AG09309 (cell line): ENCODE measurements around the gene MGME1.
A peak's percentile ranks its signal among the peaks of the same experiment; 100 is the strongest.

ENCODE experiments used
- DNase-seq: peaks from one replicate; pipeline ENCODE4 v3.0.0-alpha.2; 2010; ENCODE audit warnings: low read depth
- H3K4me3 ChIP-seq: 2 replicates; pipeline ENCODE4 v1.5.1; 2011; ENCODE audit warnings: mild to moderate bottlenecking, low read depth, low read length, moderate library complexity; ENCODE audit not compliant: control insufficient read depth
- TF ChIP-seq, protein P1 (sequence below): IDR thresholded peaks from 2 replicates; pipeline ENCODE4 v1.5.1; 2011; ENCODE audit warnings: mild to moderate bottlenecking, low read depth, low read length, inconsistent platforms; ENCODE audit not compliant: insufficient read depth, control insufficient read depth; ENCODE audit errors: missing control alignments

The MGME1 gene

DNA sequence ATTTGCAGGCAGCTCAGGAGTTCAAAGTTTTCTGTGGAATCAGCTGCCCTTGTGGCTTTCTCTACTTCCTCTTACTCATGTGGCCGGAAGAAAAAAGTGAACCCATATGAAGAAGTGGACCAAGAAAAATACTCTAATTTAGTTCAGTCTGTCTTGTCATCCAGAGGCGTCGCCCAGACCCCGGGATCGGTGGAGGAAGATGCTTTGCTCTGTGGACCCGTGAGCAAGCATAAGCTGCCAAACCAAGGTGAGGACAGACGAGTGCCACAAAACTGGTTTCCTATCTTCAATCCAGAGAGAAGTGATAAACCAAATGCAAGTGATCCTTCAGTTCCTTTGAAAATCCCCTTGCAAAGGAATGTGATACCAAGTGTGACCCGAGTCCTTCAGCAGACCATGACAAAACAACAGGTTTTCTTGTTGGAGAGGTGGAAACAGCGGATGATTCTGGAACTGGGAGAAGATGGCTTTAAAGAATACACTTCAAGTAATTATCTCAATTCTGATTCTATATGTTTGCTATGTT lies 1.1 kb downstream of the MGME1 start:
- TF ChIP-seq, protein P1, sequence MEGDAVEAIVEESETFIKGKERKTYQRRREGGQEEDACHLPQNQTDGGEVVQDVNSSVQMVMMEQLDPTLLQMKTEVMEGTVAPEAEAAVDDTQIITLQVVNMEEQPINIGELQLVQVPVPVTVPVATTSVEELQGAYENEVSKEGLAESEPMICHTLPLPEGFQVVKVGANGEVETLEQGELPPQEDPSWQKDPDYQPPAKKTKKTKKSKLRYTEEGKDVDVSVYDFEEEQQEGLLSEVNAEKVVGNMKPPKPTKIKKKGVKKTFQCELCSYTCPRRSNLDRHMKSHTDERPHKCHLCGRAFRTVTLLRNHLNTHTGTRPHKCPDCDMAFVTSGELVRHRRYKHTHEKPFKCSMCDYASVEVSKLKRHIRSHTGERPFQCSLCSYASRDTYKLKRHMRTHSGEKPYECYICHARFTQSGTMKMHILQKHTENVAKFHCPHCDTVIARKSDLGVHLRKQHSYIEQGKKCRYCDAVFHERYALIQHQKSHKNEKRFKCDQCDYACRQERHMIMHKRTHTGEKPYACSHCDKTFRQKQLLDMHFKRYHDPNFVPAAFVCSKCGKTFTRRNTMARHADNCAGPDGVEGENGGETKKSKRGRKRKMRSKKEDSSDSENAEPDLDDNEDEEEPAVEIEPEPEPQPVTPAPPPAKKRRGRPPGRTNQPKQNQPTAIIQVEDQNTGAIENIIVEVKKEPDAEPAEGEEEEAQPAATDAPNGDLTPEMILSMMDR = no peak
- peak overlapping the region; percentile 92 for H3K4me3 ChIP-seq
- no peak for DNase-seq

DNA sequence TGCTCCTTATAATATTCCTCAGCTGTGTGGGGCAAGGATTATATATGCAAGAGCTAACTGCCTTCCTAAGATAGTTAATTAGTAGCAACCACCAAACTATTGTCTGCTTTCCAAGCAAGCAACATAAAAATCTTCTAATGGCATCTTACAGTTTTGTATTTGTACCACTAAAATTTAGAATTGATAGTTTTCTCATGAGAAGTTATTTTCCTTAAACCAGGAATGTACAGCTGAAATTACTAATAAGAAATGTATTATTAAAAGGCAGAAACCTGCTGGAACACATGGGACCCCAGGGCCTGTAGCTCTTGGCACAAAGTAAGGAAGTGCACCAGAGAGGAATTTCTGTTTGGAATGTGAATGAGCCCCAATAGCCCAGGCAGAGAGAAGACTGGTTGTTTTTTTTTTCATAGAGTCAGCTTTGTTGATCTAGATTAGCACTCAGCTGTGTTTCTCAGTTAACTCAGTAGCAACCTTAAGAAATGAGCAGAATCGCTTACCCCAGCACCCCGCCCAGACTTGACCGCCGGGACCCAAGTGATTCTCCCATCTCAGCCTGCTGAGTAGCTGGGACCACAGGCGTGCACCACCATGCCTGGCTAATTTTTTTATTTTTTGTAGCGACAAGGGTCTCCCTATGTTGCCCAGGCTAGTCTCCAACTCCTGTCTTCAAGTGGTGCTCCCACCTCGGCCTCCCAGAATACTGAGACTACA lies 2.6 kb downstream of the MGME1 start:
- TF ChIP-seq, protein P1 = no peak
- H3K4me3 ChIP-seq = peak overlapping the region; percentile 23
- no peak for DNase-seq

DNA sequence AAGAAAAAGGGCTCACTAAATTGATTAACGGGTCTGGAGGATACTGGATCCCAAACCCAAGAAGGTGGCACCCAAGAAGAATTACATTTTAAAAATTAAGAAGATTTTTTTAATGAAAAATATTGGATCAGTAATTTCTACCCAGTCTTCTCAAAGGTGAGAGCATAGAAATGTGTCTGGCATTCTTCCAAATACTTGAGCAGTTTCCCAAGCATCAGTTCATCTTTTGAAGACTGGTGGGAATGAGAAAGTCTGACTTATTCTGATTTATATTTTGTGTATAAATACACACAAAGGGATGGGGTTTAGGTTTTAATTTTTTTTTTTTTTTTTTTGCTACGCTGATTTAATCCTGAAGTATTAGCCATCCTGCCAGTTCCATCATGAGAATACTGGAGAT lies 3.3 kb downstream of the MGME1 start:
- H3K4me3 ChIP-seq = no peak overlapping the region
- DNase-seq = no peak
- TF ChIP-seq, protein P1 = no peak

DNA sequence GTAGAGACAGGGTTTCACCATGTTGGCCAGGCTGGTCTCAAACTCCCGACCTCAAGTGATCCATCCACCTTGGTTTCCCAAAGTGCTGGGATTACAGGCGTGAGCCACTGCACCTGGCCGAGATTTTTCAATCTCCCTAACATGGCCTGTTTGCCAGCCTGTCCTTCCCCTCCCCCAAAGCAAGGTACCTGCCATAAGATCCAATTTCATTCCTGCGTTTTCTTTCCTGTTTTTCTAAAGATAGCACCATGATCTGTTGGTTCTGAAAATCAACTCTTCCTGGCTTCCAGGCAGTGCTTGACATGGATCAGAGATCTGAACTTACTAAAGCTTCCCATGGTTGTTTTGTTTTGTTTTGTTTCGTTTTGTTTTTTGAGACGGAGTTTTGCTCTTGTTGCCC lies 7.5 kb downstream of the MGME1 start:
- DNase-seq = no peak
- TF ChIP-seq, protein P1 = no peak
- H3K4me3 ChIP-seq = no peak overlapping the region

DNA sequence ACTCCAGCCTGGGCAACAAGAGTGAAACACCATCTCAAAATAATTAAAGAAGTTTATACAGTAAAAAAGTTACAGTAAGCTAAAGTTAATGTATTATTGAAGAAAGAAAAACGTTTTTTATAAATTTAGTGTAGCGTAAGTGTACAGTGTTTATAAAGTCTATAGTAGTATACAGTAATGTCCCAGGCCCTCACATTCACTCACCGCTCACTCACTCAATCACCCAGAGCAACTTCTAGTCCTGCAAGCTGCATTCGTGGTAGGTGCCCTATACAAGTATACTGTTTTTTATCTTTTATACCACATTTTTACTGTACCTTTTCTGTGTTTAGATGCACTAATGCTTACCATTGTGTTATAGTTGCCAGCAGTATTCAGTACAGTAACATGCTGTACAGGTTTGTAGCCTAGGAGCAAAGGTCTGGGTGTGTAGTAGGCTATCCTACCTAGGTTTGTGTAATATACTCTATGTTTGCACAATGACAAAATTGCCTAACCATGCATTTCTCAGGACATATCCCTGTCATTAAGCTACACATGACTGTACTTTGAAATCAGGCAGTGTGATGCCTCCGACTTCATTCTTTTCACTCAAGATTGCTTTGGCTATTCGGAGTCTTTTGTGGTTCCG lies 16.7 kb downstream of the MGME1 start:
- no peak for DNase-seq
- TF ChIP-seq, protein P1 = no peak
- no peak overlapping the region for H3K4me3 ChIP-seq

DNA sequence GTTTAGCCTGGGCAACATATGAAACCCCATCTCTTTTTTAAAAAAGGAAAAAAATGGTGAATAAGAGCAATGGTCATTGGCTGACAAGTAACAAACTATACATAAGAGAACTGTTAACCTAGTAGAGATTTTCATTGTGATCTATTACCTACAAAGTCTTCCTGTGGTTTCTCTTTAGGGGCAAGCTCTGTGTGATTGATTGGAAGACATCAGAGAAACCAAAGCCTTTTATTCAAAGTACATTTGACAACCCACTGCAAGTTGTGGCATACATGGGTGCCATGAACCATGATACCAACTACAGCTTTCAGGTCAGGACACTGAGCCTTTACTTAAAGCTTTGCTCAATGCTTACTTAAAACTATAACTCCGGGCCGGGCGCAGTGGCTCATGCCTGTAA lies 19.2 kb downstream of the MGME1 start:
- no peak overlapping the region for H3K4me3 ChIP-seq
- DNase-seq = no peak
- TF ChIP-seq, protein P1 = no peak
